ENCODE results near the gene RELN.

RELN gene

DNA sequence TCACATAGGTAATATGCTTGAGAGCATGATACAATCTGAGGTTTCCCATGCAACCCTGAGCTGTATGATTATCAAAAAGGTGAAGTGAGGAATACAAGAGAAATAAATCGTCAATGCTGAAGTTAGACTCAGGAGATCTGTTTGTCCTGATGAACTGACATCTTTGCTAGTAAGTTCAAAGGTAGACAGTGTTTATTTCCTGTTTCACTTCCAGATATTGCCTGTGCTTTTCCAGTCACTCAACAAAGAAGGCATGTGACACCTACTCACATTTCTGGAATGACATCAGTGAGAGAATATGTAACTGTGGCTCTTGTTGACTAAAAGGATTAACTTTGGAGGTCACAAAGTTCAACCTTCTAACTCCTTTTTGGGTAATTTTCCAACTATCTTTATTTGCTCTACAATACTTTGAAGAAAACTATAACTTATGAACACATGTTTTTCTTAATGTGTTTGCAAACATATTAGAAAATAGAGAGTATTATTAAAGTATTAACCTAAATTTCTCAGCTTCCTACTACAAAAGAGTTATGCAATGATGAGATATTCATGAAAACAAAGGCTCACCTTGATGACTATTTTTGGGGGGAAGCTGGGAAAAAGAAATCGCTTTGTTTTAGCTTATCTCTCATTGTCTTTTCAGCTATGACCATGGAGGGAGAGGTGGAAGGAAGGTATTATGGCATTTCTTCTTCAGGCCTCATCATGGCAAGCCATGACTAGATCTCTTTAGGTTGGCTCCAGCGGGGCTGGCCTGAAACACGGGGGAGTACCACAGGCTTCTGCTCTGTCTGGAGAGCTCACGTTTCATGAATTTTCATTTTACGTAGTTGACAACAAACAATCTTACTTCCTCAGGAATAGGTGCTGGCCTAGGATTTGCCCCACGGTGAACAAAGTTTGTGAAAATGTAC is 328.7 kb downstream of the RELN start:
- TF ChIP-seq TAF1 (IDR thresholded peaks at IDR 0.05; ENCODE audit: borderline replicate concordance, insufficient read depth, low read length) (no peak), SIN3A (IDR thresholded peaks at IDR 0.05; ENCODE audit: borderline replicate concordance, insufficient read depth, low read length) (no peak), POLR2AphosphoS5 (IDR thresholded peaks at IDR 0.05; ENCODE audit: low read depth, low read length) (no peak), FOXP2 (optimal IDR thresholded peaks at IDR 0.05; ENCODE audit: borderline replicate concordance, extremely low read depth, extremely low read length, insufficient read depth) (no peak)
- TF ChIP-seq, protein P1, sequence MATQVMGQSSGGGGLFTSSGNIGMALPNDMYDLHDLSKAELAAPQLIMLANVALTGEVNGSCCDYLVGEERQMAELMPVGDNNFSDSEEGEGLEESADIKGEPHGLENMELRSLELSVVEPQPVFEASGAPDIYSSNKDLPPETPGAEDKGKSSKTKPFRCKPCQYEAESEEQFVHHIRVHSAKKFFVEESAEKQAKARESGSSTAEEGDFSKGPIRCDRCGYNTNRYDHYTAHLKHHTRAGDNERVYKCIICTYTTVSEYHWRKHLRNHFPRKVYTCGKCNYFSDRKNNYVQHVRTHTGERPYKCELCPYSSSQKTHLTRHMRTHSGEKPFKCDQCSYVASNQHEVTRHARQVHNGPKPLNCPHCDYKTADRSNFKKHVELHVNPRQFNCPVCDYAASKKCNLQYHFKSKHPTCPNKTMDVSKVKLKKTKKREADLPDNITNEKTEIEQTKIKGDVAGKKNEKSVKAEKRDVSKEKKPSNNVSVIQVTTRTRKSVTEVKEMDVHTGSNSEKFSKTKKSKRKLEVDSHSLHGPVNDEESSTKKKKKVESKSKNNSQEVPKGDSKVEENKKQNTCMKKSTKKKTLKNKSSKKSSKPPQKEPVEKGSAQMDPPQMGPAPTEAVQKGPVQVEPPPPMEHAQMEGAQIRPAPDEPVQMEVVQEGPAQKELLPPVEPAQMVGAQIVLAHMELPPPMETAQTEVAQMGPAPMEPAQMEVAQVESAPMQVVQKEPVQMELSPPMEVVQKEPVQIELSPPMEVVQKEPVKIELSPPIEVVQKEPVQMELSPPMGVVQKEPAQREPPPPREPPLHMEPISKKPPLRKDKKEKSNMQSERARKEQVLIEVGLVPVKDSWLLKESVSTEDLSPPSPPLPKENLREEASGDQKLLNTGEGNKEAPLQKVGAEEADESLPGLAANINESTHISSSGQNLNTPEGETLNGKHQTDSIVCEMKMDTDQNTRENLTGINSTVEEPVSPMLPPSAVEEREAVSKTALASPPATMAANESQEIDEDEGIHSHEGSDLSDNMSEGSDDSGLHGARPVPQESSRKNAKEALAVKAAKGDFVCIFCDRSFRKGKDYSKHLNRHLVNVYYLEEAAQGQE (IDR thresholded peaks at IDR 0.05; ENCODE audit: insufficient read depth in 1 of 2, low read depth in 2 of 2, low read length in 2 of 2), result no peak

DNA sequence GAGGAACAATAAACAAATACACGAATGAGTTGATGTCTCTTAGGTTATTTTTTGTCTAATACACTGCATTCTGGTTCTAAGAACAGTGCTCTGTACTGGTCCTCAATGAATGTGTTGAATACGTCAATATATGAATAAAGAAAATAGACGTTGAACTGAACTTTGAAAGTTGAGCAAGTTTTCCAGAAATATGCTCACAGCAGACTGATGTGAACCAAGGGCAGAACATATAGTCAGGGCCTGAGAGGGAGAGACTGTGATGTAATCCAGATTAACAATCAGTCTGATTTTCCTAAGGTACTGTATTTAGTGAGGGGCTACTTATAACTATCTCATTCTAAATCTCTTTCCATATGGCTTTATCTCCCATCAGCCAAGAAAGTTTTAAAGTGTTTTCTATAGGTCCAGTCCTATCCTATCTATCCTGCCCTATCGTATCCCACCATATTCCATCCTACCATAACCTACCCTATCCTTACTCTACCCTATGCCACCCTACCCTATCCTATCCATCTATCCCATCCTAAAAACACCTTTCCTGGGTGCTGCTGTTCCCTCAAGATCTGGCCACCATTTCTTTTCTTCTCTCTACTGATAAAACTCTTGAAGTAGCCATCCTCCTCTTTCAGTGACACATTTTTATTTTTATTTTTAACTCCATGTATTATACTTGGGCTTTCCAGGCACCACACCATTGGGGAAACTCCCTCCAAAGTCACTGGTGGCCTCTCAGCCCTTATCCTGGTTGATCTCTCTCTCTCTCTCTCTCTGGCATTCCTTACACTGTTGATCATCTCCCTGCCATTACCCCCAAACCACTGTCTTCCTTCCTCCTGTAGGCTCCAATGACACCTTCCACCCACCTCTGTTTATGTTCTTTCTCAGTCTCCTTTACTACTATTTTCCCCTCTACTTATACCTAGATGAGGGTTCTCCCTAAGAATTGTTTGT is 331.1 kb downstream of the RELN start:
- TF ChIP-seq, protein P1 (IDR thresholded peaks at IDR 0.05; ENCODE audit: insufficient read depth in 1 of 2, low read depth in 2 of 2, low read length in 2 of 2), result no peak
- TF ChIP-seq POLR2AphosphoS5 (IDR thresholded peaks at IDR 0.05; ENCODE audit: low read depth, low read length), result no peak

DNA sequence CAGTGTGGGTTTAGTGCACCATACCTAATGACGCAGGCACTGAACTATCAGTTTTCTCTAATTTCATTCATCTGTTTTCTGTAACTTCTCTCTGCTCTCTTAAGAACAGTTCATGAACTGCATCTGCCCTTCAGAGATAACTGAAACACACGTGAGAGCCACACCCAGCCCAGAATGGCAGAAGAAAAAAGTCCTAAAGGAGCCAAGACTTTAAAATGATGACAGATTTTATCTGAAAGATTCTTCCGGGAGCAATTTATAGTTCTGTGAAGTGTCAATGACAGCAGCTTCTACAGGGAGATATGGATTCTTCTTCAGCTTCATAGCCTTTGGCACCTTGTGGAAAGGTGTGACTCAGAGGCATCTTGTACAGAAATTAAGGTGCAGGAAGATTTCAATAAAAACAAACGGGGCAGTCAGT is 332.0 kb downstream of the RELN start:
- TF ChIP-seq, protein P1 (IDR thresholded peaks at IDR 0.05; ENCODE audit: insufficient read depth in 1 of 2, low read depth in 2 of 2, low read length in 2 of 2), result no peak
- no peak for TF ChIP-seq POLR2AphosphoS5 (IDR thresholded peaks at IDR 0.05; ENCODE audit: low read depth, low read length)
- TF ChIP-seq TAF1 (IDR thresholded peaks at IDR 0.05; ENCODE audit: borderline replicate concordance, insufficient read depth, low read length), result no peak
- no peak for TF ChIP-seq FOXP2 (optimal IDR thresholded peaks at IDR 0.05; ENCODE audit: borderline replicate concordance, extremely low read depth, extremely low read length, insufficient read depth)
- no peak for TF ChIP-seq SIN3A (IDR thresholded peaks at IDR 0.05; ENCODE audit: borderline replicate concordance, insufficient read depth, low read length)

DNA sequence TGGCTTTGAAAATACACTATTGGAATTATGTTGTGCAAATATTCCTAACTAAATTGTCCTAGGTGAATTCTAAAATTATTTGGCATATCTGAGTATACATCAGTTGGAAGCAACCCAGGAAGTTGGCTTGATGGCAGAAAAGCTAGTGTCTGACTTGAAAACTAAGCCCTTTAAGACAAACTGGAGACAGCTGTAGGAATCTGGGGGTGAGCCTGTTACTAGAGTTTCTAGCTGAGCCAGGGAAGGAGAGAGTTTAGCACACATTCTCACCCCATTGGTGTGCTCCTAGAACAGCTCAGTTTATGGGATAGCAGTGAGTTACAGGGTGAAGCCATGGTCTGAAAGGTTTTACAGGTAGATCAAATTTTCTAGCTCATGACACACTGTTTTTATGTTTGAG is 333.2 kb downstream of the RELN start:
- TF ChIP-seq POLR2AphosphoS5 (IDR thresholded peaks at IDR 0.05; ENCODE audit: low read depth, low read length), result no peak
- no peak for TF ChIP-seq TAF1 (IDR thresholded peaks at IDR 0.05; ENCODE audit: borderline replicate concordance, insufficient read depth, low read length)
- TF ChIP-seq, protein P1 (IDR thresholded peaks at IDR 0.05; ENCODE audit: insufficient read depth in 1 of 2, low read depth in 2 of 2, low read length in 2 of 2), result no peak
- TF ChIP-seq FOXP2 (optimal IDR thresholded peaks at IDR 0.05; ENCODE audit: borderline replicate concordance, extremely low read depth, extremely low read length, insufficient read depth), result no peak
- no peak for TF ChIP-seq SIN3A (IDR thresholded peaks at IDR 0.05; ENCODE audit: borderline replicate concordance, insufficient read depth, low read length)

All from PFSK-1 (cell line).